ENCODE results near the gene BICC1.

DNA sequence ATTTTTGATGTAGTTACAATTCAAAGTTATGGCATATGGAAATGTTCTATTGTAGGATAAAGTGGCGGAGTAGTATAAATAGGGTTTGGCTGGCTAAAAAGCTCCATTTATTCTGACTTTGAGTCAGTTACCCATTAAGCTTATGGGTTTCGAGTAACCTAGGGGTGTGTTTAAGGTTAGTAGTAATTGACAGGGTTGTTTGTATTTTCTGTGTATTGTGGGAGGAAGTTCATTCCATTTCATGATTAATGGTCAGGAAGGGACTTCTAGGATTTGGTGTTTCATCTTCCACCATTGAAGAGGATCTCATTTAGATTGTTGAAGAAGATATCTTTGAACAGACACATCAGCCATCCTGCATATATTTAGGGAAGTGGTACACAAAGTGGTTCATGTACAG is 75.0 kb downstream of the BICC1 start:
- TF ChIP-seq, protein P1, sequence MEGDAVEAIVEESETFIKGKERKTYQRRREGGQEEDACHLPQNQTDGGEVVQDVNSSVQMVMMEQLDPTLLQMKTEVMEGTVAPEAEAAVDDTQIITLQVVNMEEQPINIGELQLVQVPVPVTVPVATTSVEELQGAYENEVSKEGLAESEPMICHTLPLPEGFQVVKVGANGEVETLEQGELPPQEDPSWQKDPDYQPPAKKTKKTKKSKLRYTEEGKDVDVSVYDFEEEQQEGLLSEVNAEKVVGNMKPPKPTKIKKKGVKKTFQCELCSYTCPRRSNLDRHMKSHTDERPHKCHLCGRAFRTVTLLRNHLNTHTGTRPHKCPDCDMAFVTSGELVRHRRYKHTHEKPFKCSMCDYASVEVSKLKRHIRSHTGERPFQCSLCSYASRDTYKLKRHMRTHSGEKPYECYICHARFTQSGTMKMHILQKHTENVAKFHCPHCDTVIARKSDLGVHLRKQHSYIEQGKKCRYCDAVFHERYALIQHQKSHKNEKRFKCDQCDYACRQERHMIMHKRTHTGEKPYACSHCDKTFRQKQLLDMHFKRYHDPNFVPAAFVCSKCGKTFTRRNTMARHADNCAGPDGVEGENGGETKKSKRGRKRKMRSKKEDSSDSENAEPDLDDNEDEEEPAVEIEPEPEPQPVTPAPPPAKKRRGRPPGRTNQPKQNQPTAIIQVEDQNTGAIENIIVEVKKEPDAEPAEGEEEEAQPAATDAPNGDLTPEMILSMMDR (CRISPR knock-in tag; IDR thresholded peaks at IDR 0.05): no peak
- no peak for TF ChIP-seq ELF1 (CRISPR knock-in tag; IDR thresholded peaks at IDR 0.05)
- no peak for TF ChIP-seq ZFP41 (CRISPR knock-in tag; IDR thresholded peaks at IDR 0.05; ENCODE audit: borderline replicate concordance)
- no peak for TF ChIP-seq POLR2A (IDR thresholded peaks at IDR 0.05; ENCODE audit: insufficient read depth in 1 of 2, low read depth in 2 of 2, low read length in 2 of 2)
- no peak for TF ChIP-seq NFKB2 (CRISPR knock-in tag; IDR thresholded peaks at IDR 0.05; ENCODE audit: borderline replicate concordance)
- no peak for TF ChIP-seq GABPA (IDR thresholded peaks at IDR 0.05; ENCODE audit: low read depth, low read length)
- no peak for TF ChIP-seq GABPA (CRISPR knock-in tag; IDR thresholded peaks at IDR 0.05; ENCODE audit: low read depth)
